ENCODE results near the gene CA7.

Gene CA7

DNA sequence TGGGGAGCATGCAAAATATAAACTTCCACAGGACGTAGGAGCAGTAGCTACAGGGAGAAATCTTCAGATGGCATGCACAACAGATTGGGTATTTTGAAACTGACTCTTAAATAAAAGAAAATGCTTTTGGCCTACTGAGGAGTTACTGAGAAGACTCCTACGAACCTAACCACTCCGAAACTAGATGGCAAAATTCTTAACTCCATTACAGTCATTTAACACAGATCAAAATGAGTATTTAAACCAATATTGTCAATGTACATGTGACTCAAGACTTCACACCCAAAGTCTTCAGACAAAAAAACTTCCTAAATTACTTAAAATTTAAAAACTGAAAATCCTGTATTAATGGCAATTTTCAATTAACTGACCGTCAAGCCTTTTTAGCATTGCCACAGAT is 34.4 kb upstream of the CA7 start:
- peaks cover 13% of the 10 kb centered on the region for H3K4me1 ChIP-seq
- H3K9me3 ChIP-seq: no peaks in the 10 kb centered on the region
- H3K27me3 ChIP-seq: no peaks in the 10 kb centered on the region
- H3K36me3 ChIP-seq: peaks cover 53% of the 10 kb centered on the region
- H3K4me3 ChIP-seq (ENCODE audit: low read depth, low read length): no peak overlapping the region
- TF ChIP-seq, protein P1, sequence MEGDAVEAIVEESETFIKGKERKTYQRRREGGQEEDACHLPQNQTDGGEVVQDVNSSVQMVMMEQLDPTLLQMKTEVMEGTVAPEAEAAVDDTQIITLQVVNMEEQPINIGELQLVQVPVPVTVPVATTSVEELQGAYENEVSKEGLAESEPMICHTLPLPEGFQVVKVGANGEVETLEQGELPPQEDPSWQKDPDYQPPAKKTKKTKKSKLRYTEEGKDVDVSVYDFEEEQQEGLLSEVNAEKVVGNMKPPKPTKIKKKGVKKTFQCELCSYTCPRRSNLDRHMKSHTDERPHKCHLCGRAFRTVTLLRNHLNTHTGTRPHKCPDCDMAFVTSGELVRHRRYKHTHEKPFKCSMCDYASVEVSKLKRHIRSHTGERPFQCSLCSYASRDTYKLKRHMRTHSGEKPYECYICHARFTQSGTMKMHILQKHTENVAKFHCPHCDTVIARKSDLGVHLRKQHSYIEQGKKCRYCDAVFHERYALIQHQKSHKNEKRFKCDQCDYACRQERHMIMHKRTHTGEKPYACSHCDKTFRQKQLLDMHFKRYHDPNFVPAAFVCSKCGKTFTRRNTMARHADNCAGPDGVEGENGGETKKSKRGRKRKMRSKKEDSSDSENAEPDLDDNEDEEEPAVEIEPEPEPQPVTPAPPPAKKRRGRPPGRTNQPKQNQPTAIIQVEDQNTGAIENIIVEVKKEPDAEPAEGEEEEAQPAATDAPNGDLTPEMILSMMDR (IDR thresholded peaks at IDR 0.05; ENCODE audit: low read depth, low read length): no peak
- DNase-seq: no peak

DNA sequence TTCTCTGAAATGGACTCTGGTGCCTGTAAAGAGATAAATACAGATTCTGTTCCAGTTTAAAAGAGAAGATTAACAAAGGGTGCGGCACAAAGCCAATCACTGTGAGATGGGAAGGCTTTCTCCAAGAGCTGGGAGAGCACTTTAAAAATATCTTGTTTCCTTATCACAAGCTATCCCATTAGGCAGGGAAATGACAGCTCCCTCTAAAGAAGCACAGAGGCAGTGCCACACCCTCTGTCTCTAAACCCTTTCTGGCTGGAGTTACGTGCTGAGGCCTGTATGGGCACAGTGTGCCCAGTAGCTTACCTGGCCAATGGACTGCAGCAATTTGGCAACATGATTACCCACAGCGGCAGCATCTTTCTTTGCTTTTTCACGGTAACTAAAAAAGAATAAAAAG is 33.8 kb upstream of the CA7 start:
- H3K4me3 ChIP-seq (ENCODE audit: low read depth, low read length): no peak overlapping the region
- H3K4me1 ChIP-seq: peaks cover 13% of the 10 kb centered on the region
- TF ChIP-seq, protein P1 (IDR thresholded peaks at IDR 0.05; ENCODE audit: low read depth, low read length): peak; percentile 15; the same call in 1 of the 2 replicates
- DNase-seq: peak; percentile 57
- no peaks in the 10 kb centered on the region for H3K27me3 ChIP-seq
- no peaks in the 10 kb centered on the region for H3K9me3 ChIP-seq
- H3K36me3 ChIP-seq: peaks cover 54% of the 10 kb centered on the region

DNA sequence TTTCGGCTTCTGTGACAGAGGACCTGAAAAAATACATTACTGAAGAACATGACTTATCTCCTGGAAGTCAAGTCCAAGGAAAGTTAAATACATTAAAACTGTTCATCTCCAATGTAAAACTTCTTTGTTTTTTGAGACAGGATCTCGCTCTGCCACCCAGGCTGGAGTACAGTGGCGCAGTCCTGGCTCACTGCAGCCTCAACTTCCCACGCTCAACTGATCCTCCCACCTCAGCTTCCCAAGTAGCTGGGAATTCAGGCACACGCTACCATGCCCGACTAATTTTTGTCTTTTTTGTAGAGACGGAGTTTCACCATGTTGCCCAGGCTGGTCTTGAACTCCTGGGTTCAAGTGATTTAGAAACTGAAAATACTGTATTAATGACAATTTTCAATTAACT is 33.2 kb upstream of the CA7 start:
- no peak overlapping the region for H3K4me3 ChIP-seq (ENCODE audit: low read depth, low read length)
- H3K4me1 ChIP-seq: peaks cover 13% of the 10 kb centered on the region
- H3K27me3 ChIP-seq: no peaks in the 10 kb centered on the region
- DNase-seq: no peak
- no peaks in the 10 kb centered on the region for H3K9me3 ChIP-seq
- TF ChIP-seq, protein P1 (IDR thresholded peaks at IDR 0.05; ENCODE audit: low read depth, low read length): no peak
- H3K36me3 ChIP-seq: peaks cover 54% of the 10 kb centered on the region

DNA sequence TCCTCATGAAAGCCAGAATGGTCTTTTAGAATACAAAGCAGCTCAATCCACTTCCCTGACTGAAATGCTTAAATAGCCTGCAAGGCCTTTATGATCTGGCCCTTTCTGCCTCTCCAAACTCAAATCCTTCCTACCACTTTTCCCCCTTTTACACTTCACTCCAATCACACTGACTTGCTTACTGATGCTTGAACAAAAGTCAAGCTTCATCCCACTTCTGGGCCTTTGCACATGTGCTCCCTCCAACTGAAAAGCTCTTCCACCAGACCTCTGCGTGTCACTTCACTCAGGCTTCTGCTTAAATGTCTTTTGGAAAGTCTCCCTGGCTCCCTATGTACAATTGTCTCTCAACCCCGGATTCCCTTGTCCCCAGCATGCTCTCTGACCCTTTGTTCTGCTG is 29.5 kb upstream of the CA7 start:
- peaks cover 54% of the 10 kb centered on the region for H3K36me3 ChIP-seq
- no peak for DNase-seq
- TF ChIP-seq, protein P1 (IDR thresholded peaks at IDR 0.05; ENCODE audit: low read depth, low read length): no peak

DNA sequence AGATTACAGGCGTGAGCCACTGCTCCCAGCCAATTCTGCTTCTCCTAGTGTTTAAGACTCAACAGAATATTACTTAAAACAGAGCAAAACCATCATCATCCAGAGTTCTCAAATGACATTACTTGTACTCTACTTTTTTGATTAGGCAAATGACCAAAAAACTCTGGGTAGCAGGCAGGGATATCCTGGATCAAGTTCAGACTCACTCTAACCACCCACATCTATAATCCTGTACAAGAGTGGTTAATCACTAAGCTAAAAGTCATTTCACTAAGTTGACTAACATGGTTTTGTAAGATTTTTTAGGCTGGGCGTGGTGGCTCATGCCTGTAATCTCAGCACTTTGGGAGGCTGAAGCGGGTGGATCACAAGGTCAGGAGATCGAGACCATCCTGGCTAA is 20.2 kb upstream of the CA7 start:
- TF ChIP-seq, protein P1 (IDR thresholded peaks at IDR 0.05; ENCODE audit: low read depth, low read length): no peak
- DNase-seq: no peak
- H3K4me1 ChIP-seq: no peaks in the 10 kb centered on the region
- H3K36me3 ChIP-seq: peaks cover 69% of the 10 kb centered on the region
- no peaks in the 10 kb centered on the region for H3K27me3 ChIP-seq
- H3K9me3 ChIP-seq: no peaks in the 10 kb centered on the region
- H3K4me3 ChIP-seq (ENCODE audit: low read depth, low read length): no peak overlapping the region

More for the DNA sequence above, 29.5 kb upstream of the CA7 start:
- no peak overlapping the region for H3K4me3 ChIP-seq (ENCODE audit: low read depth, low read length)
- H3K9me3 ChIP-seq: no peaks in the 10 kb centered on the region
- H3K27me3 ChIP-seq: no peaks in the 10 kb centered on the region
- peaks cover 12% of the 10 kb centered on the region for H3K4me1 ChIP-seq

DNA sequence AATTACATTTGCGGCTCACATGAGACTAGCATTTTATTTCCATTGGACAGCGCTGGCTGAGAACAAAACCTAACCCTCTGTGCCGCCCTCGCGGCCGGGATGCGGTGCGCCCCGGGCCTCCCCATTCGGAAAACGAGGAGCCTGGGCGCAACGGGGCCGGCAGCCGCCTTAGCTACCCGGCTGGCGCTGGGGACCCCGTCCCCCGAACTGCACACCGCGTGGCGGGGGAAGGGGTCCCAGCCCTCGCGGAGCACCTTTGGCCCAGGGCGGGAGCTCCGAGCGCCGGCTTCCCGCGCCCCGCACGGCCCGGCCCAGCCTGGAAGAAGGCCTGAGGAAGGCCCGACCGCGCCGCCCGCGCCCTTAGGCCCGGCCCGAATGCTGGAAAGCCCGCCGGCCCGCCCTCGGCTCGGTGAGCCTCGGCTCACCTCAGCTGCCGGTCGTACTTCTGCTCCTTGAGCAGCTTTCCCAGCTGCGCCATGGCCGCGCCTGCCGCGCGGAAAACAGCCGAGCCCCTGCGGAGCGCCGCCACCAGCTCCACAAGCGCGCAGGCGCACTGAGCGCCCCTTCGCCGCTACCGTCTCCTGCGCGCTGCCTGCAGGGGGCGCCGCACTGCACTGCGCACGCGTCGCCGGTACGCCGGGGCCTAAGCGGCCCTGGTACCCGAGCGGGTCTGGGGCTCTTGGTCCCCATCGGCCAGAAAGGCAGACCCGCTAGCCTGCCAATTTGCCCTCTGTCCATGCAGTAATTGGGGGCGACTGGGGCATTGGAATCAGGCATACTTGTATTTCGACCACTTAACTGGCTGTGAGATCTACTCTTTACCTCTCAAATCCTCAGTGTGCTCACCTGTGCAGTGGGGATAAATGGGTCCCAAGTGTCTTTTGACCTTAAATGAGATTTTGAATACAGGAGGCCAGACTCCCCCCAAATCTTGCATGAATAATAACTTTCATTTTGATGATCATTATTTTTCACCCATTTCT is 13.5 kb upstream of the CA7 start, which contains the start of gene NAE1:
TSS of gene NAE1 (minus strand) at position 555 of the 983 bp plus-strand sequence. CDS start at position 478, 77 bp downstream.
- peak within 1 kb of the TSS; percentile 85 for H3K4me3 ChIP-seq (ENCODE audit: low read depth, low read length)
- peak; percentile 93 for DNase-seq
- H3K9me3 ChIP-seq: no peaks in the 10 kb centered on the region
- H3K36me3 ChIP-seq: peaks cover 18% of the 10 kb centered on the region
- H3K4me1 ChIP-seq: peaks cover 3% of the 10 kb centered on the region
- H3K27me3 ChIP-seq: no peaks in the 10 kb centered on the region
- TF ChIP-seq, protein P1 (IDR thresholded peaks at IDR 0.05; ENCODE audit: low read depth, low read length): peak; percentile 88
